SK-N-SH treated with all-trans-retinoic acid at 6 μM for 48 hours (cell line): ENCODE results near the gene TEX35.

ENCODE experiments used
- ATAC-seq: fragments of 200-7000 bp; cut with Tn5 transposase; 3 replicates; pipeline ENCODE4 v1.9.1; 2020; ENCODE audit warnings: mild to moderate bottlenecking, moderate library complexity
- ARNTL ChIP-seq: fragments of 450-650 bp; formaldehyde crosslinking; IDR thresholded peaks from 2 replicates; pipeline ENCODE4 v1.5.0; 2020; ENCODE audit warnings: low read depth, mild to moderate bottlenecking, moderate library complexity, borderline replicate concordance
- BACH2 ChIP-seq: fragments of 250-450 bp; sonication (Bioruptor Pico); IDR thresholded peaks from 2 replicates; pipeline ENCODE4 v1.9.0; 2021; ENCODE audit warnings: mild to moderate bottlenecking, borderline replicate concordance
- CSDC2 ChIP-seq: fragments of 250-450 bp; sonication (Bioruptor Pico); IDR thresholded peaks from 2 replicates; pipeline ENCODE4 v1.5.0; 2020; ENCODE audit warnings: mild to moderate bottlenecking, moderate library complexity
- ESRRG ChIP-seq: fragments of 250-450 bp; sonication (Bioruptor Pico); IDR thresholded peaks from 2 replicates; pipeline ENCODE4 v1.6.1; 2021; ENCODE audit warnings: mild to moderate bottlenecking
- GLIS3 ChIP-seq: fragments of 250-450 bp; sonication (Bioruptor Pico); IDR thresholded peaks from 2 replicates; pipeline ENCODE4 v1.5.0; 2020; ENCODE audit warnings: mild to moderate bottlenecking, moderate library complexity
- ISL1 ChIP-seq: fragments of 250-450 bp; sonication (Bioruptor Pico); IDR thresholded peaks from 2 replicates; pipeline ENCODE4 v2.1.2; 2022; ENCODE audit warnings: mild to moderate bottlenecking, moderate library complexity
- OSR1 ChIP-seq: fragments of 250-450 bp; sonication (Bioruptor Pico); IDR thresholded peaks from 2 replicates; pipeline ENCODE4 v1.8.0; 2022; ENCODE audit warnings: moderate library complexity, mild to moderate bottlenecking, inconsistent platforms
- POU6F1 ChIP-seq: fragments of 250-450 bp; sonication (Bioruptor Pico); IDR thresholded peaks from 2 replicates; pipeline ENCODE4 v1.8.0; 2021; ENCODE audit warnings: low read depth, mild to moderate bottlenecking, moderate library complexity, borderline replicate concordance
- PPARA ChIP-seq: fragments of 250-450 bp; sonication (Bioruptor Pico); IDR thresholded peaks from 2 replicates; pipeline ENCODE4 v1.5.0; 2020; ENCODE audit warnings: mild to moderate bottlenecking, borderline replicate concordance
- RARB ChIP-seq: fragments of 250-450 bp; sonication (Bioruptor Pico); IDR thresholded peaks from 2 replicates; pipeline ENCODE4 v1.8.0; 2021; ENCODE audit warnings: mild to moderate bottlenecking, moderate library complexity
- SNAI2 ChIP-seq: fragments of 250-450 bp; sonication (Bioruptor Pico); IDR thresholded peaks from 2 replicates; pipeline ENCODE4 v1.5.0; 2020; ENCODE audit warnings: mild to moderate bottlenecking, moderate library complexity
- TCF4 ChIP-seq: fragments of 250-450 bp; sonication (Bioruptor Pico); IDR thresholded peaks from 2 replicates; pipeline ENCODE4 v1.8.0; 2021; ENCODE audit warnings: mild to moderate bottlenecking, moderate library complexity, borderline replicate concordance
- TOX ChIP-seq: fragments of 250-450 bp; sonication (Bioruptor Pico); IDR thresholded peaks from 2 replicates; pipeline ENCODE4 v1.8.0; 2021; ENCODE audit warnings: mild to moderate bottlenecking, moderate library complexity, borderline replicate concordance
- ZC3H10 ChIP-seq: fragments of 250-450 bp; sonication (Bioruptor Pico); IDR thresholded peaks from 2 replicates; pipeline ENCODE4 v1.5.1; 2021; ENCODE audit warnings: mild to moderate bottlenecking, moderate library complexity
- ZFP3 ChIP-seq: fragments of 250-450 bp; sonication (Bioruptor Pico); IDR thresholded peaks from 2 replicates; pipeline ENCODE4 v1.5.0; 2020; ENCODE audit warnings: mild to moderate bottlenecking, moderate library complexity
- ZFP30 ChIP-seq: fragments of 450-650 bp; formaldehyde crosslinking; IDR thresholded peaks from 2 replicates; pipeline ENCODE4 v1.5.0; 2022; ENCODE audit warnings: mild to moderate bottlenecking, moderate library complexity
- ZNF565 ChIP-seq: fragments of 450-650 bp; formaldehyde crosslinking; conservative IDR thresholded peaks from 2 replicates; pipeline ENCODE4 v1.5.0; 2020; ENCODE audit warnings: low read depth, mild to moderate bottlenecking, moderate library complexity
- ZNF8 ChIP-seq: fragments of 450-650 bp; formaldehyde crosslinking; IDR thresholded peaks from 2 replicates; pipeline ENCODE4 v1.5.0; 2020; ENCODE audit warnings: mild to moderate bottlenecking, moderate library complexity
- TF ChIP-seq, protein P1 (sequence below): fragments of 250-450 bp; sonication (Bioruptor Pico); IDR thresholded peaks from 2 replicates; pipeline ENCODE4 v1.5.0; 2020; ENCODE audit warnings: mild to moderate bottlenecking, moderate library complexity
- TF ChIP-seq, protein P2 (sequence below): fragments of 250-450 bp; sonication (Bioruptor Pico); IDR thresholded peaks from 2 replicates; pipeline ENCODE4 v1.8.0; 2020; ENCODE audit warnings: mild to moderate bottlenecking, moderate library complexity, borderline replicate concordance
- TF ChIP-seq, protein P3 (sequence below): fragments of 250-450 bp; sonication (Bioruptor Pico); IDR thresholded peaks from 2 replicates; pipeline ENCODE4 v1.5.1; 2020; ENCODE audit warnings: low read depth, mild to moderate bottlenecking, moderate library complexity
- TF ChIP-seq, protein P4 (sequence below): fragments of 250-450 bp; sonication (Bioruptor Pico); IDR thresholded peaks from 2 replicates; pipeline ENCODE4 v1.5.1; 2021; ENCODE audit warnings: mild to moderate bottlenecking, moderate library complexity

TEX35 gene

GRCh38 chr1:178528228-178528952, 15.5 kb downstream of the TEX35 start (continued):
- no peak for TF ChIP-seq ZFP30 (CRISPR knock-in tag)
- no peak for TF ChIP-seq ARNTL (CRISPR knock-in tag)
- no peak for TF ChIP-seq TCF4
- TF ChIP-seq ZFP3 (CRISPR knock-in tag), result no peak
- TF ChIP-seq ESRRG (CRISPR knock-in tag), result no peak
- no peak for TF ChIP-seq SNAI2 (CRISPR knock-in tag)
- no peak for TF ChIP-seq GLIS3 (CRISPR knock-in tag)

DNA sequence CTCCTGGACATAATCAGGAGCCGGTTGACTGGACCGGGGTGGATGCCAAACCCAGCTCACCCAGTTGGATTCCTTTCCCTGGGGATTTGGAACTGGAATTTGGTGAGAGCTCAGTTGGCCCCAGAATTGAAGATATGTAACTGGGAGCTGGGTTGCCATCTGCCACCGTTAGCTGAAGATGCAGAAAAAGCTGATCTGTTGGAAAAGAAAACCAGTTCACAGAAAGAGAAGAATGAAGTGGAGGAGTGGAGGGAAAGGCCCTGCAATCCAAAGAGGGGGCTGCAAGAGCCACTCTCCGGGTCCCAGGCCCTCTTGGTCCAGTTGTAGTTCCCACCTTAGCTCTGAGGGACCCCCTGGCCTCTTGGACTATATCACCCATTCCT, 16.0 kb downstream of the TEX35 start:
- ATAC-seq, result no peak
- TF ChIP-seq BACH2 (CRISPR knock-in tag), result no peak
- no peak for TF ChIP-seq ZNF565 (CRISPR knock-in tag)
- no peak for TF ChIP-seq POU6F1 (CRISPR knock-in tag)
- TF ChIP-seq ZFP3 (CRISPR knock-in tag), result no peak
- no peak for TF ChIP-seq TCF4
- no peak for TF ChIP-seq ESRRG (CRISPR knock-in tag)
- no peak for TF ChIP-seq ZNF8 (CRISPR knock-in tag)
- TF ChIP-seq ARNTL (CRISPR knock-in tag), result no peak
- TF ChIP-seq CSDC2, result no peak
- no peak for TF ChIP-seq TOX (CRISPR knock-in tag)
- TF ChIP-seq ZFP30 (CRISPR knock-in tag), result no peak
- no peak for TF ChIP-seq OSR1 (CRISPR knock-in tag)
- no peak for TF ChIP-seq PPARA (CRISPR knock-in tag)
- no peak for TF ChIP-seq SNAI2 (CRISPR knock-in tag)

DNA sequence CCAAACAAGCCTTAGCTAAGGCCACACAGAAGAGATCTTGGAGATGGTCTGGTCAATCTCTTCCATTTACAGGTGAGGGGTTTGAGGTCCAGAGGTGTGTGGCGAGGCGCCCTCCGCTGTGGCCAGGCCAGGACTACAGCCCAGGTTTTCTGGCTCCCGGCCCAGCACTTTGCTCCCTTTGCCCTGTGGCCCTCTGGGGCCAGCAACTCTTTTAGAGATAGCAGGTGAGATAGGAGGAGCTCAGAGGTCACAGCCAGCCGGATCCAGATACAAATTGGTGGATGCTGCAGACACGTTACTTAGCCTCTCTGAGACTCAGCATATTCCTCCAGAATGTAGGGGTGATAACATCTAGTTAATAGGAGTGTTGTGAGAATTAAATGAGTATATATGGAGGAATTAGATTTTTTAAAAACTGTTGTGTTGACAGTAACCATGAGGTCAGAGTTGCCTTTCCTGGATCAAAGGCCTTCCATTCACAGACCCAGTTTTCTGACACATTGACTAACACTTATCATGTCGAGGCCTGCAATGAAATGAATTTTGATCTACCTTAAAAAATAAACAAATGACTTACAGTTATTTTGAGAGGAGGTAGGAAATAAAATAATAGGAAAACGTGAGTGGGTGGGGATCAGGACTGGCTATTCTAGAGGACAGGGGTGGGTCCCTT, 16.6 kb downstream of the TEX35 start:
- no peak for ATAC-seq
- TF ChIP-seq OSR1 (CRISPR knock-in tag) (no peak), CSDC2 (no peak), ESRRG (CRISPR knock-in tag) (no peak), SNAI2 (CRISPR knock-in tag) (no peak), ZNF8 (CRISPR knock-in tag) (no peak), ZC3H10 (CRISPR knock-in tag) (no peak), ISL1 (CRISPR knock-in tag) (no peak), RARB (CRISPR knock-in tag) (no peak)
- TF ChIP-seq, protein P1, sequence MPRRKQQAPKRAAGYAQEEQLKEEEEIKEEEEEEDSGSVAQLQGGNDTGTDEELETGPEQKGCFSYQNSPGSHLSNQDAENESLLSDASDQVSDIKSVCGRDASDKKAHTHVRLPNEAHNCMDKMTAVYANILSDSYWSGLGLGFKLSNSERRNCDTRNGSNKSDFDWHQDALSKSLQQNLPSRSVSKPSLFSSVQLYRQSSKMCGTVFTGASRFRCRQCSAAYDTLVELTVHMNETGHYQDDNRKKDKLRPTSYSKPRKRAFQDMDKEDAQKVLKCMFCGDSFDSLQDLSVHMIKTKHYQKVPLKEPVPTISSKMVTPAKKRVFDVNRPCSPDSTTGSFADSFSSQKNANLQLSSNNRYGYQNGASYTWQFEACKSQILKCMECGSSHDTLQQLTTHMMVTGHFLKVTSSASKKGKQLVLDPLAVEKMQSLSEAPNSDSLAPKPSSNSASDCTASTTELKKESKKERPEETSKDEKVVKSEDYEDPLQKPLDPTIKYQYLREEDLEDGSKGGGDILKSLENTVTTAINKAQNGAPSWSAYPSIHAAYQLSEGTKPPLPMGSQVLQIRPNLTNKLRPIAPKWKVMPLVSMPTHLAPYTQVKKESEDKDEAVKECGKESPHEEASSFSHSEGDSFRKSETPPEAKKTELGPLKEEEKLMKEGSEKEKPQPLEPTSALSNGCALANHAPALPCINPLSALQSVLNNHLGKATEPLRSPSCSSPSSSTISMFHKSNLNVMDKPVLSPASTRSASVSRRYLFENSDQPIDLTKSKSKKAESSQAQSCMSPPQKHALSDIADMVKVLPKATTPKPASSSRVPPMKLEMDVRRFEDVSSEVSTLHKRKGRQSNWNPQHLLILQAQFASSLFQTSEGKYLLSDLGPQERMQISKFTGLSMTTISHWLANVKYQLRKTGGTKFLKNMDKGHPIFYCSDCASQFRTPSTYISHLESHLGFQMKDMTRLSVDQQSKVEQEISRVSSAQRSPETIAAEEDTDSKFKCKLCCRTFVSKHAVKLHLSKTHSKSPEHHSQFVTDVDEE (CRISPR knock-in tag), result no peak
- TF ChIP-seq, protein P2, sequence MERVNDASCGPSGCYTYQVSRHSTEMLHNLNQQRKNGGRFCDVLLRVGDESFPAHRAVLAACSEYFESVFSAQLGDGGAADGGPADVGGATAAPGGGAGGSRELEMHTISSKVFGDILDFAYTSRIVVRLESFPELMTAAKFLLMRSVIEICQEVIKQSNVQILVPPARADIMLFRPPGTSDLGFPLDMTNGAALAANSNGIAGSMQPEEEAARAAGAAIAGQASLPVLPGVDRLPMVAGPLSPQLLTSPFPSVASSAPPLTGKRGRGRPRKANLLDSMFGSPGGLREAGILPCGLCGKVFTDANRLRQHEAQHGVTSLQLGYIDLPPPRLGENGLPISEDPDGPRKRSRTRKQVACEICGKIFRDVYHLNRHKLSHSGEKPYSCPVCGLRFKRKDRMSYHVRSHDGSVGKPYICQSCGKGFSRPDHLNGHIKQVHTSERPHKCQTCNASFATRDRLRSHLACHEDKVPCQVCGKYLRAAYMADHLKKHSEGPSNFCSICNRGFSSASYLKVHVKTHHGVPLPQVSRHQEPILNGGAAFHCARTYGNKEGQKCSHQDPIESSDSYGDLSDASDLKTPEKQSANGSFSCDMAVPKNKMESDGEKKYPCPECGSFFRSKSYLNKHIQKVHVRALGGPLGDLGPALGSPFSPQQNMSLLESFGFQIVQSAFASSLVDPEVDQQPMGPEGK (CRISPR knock-in tag), result no peak
- TF ChIP-seq, protein P3, sequence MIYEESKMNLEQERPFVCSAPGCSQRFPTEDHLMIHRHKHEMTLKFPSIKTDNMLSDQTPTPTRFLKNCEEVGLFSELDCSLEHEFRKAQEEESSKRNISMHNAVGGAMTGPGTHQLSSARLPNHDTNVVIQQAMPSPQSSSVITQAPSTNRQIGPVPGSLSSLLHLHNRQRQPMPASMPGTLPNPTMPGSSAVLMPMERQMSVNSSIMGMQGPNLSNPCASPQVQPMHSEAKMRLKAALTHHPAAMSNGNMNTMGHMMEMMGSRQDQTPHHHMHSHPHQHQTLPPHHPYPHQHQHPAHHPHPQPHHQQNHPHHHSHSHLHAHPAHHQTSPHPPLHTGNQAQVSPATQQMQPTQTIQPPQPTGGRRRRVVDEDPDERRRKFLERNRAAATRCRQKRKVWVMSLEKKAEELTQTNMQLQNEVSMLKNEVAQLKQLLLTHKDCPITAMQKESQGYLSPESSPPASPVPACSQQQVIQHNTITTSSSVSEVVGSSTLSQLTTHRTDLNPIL (CRISPR knock-in tag), result no peak
- TF ChIP-seq, protein P4, sequence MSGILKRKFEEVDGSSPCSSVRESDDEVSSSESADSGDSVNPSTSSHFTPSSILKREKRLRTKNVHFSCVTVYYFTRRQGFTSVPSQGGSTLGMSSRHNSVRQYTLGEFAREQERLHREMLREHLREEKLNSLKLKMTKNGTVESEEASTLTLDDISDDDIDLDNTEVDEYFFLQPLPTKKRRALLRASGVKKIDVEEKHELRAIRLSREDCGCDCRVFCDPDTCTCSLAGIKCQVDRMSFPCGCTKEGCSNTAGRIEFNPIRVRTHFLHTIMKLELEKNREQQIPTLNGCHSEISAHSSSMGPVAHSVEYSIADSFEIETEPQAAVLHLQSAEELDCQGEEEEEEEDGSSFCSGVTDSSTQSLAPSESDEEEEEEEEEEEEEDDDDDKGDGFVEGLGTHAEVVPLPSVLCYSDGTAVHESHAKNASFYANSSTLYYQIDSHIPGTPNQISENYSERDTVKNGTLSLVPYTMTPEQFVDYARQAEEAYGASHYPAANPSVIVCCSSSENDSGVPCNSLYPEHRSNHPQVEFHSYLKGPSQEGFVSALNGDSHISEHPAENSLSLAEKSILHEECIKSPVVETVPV (CRISPR knock-in tag), result no peak
